Neural progenitor cell (in vitro differentiated cells): ENCODE results near the gene SIL1.

ENCODE experiments used
- EZH2 ChIP-seq: fragments of 200-600 bp; sonication (generic); IDR thresholded peaks from 2 replicates; pipeline ENCODE4 v1.6.1; 2017; ENCODE audit warnings: antibody characterized with exemption, mild to moderate bottlenecking, moderate library complexity
- TF ChIP-seq, protein P1 (sequence below): fragments of 200-600 bp; sonication (generic); IDR thresholded peaks from 2 replicates; pipeline ENCODE4 v1.5.1; 2017; ENCODE audit warnings: antibody characterized with exemption, mild to moderate bottlenecking

DNA sequence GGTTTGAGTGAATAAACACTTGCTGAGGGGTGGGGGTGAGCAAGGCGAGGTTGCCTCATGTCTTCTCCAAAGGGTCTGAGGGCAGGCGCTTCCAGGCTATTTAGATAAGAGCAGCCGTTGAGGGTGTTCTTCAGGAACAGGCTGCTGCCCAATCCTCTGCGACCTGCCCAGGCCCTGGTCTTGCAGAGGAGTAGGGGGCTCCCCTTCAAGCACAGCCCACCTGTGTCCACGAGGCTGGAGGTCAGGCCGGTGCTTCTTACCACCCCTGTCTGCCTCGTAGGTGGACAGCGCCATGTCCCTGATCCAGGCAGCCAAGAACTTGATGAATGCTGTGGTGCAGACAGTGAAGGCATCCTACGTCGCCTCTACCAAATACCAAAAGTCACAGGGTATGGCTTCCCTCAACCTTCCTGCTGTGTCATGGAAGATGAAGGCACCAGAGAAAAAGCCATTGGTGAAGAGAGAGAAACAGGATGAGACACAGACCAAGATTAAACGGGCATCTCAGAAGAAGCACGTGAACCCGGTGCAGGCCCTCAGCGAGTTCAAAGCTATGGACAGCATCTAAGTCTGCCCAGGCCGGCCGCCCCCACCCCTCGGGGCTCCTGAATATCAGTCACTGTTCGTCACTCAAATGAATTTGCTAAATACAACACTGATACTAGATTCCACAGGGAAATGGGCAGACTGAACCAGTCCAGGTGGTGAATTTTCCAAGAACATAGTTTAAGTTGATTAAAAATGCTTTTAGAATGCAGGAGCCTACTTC lies 264.5 kb downstream of the SIL1 start:
- TF ChIP-seq, protein P1, sequence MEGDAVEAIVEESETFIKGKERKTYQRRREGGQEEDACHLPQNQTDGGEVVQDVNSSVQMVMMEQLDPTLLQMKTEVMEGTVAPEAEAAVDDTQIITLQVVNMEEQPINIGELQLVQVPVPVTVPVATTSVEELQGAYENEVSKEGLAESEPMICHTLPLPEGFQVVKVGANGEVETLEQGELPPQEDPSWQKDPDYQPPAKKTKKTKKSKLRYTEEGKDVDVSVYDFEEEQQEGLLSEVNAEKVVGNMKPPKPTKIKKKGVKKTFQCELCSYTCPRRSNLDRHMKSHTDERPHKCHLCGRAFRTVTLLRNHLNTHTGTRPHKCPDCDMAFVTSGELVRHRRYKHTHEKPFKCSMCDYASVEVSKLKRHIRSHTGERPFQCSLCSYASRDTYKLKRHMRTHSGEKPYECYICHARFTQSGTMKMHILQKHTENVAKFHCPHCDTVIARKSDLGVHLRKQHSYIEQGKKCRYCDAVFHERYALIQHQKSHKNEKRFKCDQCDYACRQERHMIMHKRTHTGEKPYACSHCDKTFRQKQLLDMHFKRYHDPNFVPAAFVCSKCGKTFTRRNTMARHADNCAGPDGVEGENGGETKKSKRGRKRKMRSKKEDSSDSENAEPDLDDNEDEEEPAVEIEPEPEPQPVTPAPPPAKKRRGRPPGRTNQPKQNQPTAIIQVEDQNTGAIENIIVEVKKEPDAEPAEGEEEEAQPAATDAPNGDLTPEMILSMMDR: no peak
- TF ChIP-seq EZH2: no peak
